ENCODE results near the gene FOXD1.

- TF ChIP-seq CTCF (IDR thresholded peaks at IDR 0.05) (no peak), POLR2A (IDR thresholded peaks at IDR 0.05) (no peak)
Observed at GRCh38 chr5:73433982-73434342, 14.6 kb downstream of the FOXD1 start.

All from heart left ventricle (tissue), 13 donors.